ENCODE data around the gene GINS3.

DNA sequence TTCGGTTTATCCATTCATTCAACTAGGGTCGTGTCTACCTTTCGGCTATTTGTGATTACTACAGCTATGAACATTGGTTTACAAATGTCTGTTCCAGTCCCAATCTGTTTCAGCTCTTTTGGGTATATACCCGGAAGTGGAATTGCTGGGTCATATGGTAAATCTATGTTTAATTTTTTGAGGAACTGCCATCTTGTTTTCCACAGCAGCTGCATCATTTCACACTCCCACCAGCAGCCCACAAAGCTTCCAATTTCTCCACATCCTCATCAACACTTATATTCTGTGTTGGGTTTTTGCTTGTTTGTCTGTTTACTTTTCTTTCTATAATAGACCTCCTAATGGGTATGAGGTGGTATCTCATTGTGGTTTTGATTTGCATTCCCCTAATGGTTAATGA, 48.7 kb upstream of the GINS3 start:
- TF ChIP-seq, protein P1, sequence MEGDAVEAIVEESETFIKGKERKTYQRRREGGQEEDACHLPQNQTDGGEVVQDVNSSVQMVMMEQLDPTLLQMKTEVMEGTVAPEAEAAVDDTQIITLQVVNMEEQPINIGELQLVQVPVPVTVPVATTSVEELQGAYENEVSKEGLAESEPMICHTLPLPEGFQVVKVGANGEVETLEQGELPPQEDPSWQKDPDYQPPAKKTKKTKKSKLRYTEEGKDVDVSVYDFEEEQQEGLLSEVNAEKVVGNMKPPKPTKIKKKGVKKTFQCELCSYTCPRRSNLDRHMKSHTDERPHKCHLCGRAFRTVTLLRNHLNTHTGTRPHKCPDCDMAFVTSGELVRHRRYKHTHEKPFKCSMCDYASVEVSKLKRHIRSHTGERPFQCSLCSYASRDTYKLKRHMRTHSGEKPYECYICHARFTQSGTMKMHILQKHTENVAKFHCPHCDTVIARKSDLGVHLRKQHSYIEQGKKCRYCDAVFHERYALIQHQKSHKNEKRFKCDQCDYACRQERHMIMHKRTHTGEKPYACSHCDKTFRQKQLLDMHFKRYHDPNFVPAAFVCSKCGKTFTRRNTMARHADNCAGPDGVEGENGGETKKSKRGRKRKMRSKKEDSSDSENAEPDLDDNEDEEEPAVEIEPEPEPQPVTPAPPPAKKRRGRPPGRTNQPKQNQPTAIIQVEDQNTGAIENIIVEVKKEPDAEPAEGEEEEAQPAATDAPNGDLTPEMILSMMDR (conservative IDR thresholded peaks at IDR 0.05; ENCODE audit: low read depth, low read length), result no peak
- TF ChIP-seq EZH2 (IDR thresholded peaks at IDR 0.05; ENCODE audit: borderline replicate concordance, low read depth, low read length, poor library complexity, severe bottlenecking), result no peak

Measured in A673 (cell line).